Retinal pigment epithelial cell (primary cell): ENCODE measurements around the gene HOXC13.

Source experiments
- DNase-seq: peaks from one replicate; pipeline ENCODE4 v3.0.0-alpha.2; 2010; ENCODE audit warnings: low read depth
- H3K4me3 ChIP-seq: 2 replicates; pipeline ENCODE4 v1.5.1; 2011; ENCODE audit warnings: mild to moderate bottlenecking, low read length, control low read depth, moderate library complexity
- TF ChIP-seq, protein P1 (sequence below): conservative IDR thresholded peaks from 2 replicates; pipeline ENCODE4 v1.5.1; 2011; ENCODE audit warnings: low read depth, low read length, control low read depth, inconsistent platforms

The HOXC13 gene

DNA sequence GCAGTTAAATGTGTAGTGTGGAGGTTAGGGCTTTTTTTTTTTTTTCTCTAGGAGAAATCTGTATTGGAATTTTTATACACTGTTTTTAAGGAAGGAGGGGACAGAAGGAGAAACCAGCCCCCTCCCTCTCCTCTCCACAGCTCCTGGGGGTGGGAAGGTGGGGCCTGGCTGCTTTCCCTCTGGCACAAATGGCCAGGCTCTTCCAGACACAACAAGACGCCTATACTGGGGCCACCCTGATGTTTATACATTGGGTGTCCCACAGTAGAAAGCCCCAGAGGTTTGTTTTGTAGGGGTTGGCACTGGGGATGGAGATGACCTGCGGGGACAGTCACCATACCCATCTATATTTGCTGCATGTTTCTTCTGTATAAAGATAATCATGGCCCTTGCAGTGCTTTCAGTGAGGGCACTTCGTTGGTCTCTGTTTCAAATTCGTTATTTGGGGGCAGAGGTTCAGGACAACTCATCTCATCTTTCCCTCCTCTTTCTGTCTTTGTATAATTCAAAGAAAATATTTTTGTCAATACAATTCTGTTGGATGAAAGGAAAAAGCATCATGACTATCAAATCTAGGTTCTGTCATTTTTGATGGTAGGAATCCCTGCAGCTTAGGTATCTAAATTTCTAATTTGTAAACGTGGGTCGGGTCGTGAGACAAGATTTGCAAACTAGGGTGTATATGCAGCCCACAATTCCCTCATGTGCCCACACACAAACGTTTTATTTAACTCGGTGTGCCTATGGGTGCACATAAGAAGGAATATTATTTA is 38.4 kb downstream of the HOXC13 start:
- no peak overlapping the region for H3K4me3 ChIP-seq
- no peak for DNase-seq
- TF ChIP-seq, protein P1, sequence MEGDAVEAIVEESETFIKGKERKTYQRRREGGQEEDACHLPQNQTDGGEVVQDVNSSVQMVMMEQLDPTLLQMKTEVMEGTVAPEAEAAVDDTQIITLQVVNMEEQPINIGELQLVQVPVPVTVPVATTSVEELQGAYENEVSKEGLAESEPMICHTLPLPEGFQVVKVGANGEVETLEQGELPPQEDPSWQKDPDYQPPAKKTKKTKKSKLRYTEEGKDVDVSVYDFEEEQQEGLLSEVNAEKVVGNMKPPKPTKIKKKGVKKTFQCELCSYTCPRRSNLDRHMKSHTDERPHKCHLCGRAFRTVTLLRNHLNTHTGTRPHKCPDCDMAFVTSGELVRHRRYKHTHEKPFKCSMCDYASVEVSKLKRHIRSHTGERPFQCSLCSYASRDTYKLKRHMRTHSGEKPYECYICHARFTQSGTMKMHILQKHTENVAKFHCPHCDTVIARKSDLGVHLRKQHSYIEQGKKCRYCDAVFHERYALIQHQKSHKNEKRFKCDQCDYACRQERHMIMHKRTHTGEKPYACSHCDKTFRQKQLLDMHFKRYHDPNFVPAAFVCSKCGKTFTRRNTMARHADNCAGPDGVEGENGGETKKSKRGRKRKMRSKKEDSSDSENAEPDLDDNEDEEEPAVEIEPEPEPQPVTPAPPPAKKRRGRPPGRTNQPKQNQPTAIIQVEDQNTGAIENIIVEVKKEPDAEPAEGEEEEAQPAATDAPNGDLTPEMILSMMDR: no peak

DNA sequence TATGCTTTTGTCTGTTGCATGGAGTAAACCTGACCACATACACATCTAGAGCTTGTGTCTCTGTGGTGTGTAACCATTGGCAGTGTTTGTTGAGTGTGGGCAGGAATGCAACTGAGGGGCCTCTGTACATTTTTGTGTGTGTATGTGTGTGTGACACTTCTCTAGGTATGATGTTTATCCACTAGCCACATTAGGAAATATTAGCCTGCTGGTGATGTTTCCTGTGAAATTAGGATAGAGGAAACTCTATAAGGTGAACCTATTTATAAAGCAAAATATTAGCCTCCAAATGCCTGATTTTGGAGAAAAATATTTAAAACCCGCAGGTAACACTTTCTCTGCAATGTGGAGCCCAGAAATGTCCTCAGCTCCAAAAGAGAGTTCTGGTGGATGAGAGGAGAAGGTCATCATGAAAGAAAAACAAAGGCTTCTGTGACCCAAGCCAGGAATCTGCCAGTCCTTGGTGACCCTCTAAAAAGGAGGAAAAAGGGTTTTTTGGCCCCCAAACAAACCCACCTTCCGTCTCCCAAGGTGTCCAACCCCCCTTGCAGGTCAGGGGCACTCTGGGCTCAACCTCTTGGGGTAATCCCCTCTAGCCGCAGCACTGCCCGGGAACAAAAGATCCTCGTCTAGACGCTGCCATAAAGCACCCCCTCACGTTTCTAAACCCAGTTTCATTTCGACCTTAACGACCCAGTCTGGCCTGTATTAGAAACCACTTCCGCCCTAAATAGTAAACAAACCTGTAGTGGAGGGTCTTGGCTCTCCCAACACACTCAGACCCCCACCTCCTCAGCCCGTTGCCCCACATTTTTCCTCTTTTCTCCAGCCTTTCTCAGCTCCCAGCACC is 39.2 kb downstream of the HOXC13 start:
- TF ChIP-seq, protein P1: no peak
- no peak overlapping the region for H3K4me3 ChIP-seq

DNA sequence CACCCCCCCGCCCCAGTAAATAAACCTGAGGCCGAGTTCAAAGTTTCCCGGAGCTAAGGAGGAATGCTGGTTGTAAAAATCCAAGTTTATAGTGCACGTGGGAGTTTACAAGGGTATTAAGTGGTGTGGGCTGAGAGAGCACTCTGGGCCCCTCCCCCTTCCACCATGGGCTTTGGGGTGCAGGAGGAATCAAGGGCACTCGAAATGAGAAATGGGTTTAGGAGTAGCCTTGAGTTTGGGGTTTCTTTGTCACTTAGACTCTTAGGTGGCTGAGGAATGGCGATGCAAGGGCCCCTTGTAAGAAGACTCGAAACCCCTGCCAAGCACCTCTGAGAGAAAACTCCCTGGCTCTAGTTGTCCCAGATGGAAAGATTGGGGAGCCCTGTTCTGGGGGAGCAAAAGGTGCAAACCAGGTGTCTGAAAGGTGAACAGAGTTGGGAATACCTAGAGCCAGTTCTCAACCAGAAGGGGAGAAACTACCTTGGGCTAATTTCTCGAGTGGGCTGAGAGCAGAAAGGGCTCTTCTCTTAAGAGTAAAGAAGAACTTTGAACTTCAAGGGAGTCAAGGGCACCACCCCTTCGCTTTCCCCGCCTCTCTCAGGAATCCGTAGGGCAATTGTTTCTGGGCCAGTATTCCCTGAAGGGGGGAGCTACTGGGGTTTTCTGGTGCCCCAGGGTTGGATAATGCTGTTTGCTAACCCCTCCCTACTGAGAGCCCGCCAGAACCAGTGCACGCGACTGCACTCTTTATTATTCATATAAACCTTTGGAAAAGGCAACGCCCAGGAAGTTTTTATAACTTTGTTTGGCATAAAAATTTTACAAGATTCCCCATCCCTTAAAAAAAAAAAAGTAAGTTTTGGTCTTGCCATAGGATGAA is 40.1 kb downstream of the HOXC13 start:
- TF ChIP-seq, protein P1: no peak
- no peak overlapping the region for H3K4me3 ChIP-seq

More for the DNA sequence above, 39.2 kb downstream of the HOXC13 start:
- DNase-seq: no peak

DNA sequence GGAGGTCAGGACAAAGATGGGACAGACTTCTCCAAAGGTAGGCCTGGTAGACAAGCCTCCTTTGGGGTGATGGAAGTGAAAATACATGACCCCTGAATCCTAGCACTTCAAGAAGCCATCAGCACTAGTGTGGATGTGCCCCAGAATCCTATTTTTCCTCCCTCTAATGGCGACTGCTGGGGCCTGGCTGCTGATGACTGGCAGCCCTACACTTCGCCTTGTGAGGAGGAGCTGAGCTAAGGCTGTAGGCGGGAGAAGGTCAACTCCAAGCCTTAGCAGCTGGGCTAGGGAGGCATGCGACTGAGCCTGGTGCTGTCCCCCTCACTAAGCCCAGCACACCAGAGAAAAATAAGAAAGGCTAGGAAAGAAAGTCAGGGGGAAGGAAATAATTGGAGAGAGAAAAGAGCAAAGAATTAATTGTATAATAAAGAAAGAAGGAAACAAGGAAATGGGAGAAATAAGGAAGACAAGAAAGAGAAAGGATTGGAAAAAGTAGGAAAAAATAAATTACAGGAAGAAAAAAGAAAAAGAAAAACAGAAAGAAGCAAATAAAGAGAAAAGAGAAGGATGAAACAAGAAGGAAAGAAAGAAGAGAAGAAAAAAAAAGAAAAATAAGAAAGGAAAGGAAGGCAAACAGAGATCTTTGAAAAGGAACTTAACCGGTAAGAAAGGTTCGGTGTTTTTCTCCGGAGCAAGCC is 41.6 kb downstream of the HOXC13 start:
- H3K4me3 ChIP-seq: no peak overlapping the region
- TF ChIP-seq, protein P1: no peak
- no peak for DNase-seq

More for the DNA sequence above, 40.1 kb downstream of the HOXC13 start:
- DNase-seq: no peak

DNA sequence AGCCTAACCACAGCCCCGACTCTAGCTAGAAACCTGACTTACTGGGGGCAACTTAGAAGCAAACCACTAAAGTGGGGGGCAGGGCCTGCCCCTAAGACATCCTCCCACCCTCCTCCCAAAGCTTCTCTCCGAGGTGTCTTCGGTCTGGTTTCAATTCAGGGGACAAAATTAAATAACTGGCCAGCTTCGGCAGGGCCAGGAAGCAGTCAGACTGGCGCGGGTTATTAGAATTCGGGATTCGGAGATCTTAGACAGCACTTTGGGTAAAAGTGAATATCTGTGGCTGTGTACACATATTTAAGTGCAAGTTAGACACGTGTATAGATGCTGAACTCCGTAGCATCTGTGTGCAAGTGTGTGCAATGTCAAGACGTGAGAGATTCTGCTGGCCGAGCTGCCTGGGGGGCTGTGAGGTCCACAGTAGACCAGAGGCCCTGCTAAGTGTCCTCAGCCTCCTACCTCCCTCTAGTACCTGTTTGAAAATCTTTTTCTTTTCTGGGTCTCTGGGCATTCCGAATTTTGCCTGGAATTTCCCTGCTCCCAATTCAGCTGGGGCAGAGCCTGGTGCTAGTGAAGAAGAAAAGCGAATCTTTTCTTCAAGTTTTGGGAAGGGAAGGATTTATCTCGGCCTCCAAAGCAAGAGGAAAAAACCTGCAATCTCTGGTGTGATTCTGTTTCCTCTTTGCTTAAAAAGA is 42.3 kb downstream of the HOXC13 start:
- H3K4me3 ChIP-seq: no peak overlapping the region
- TF ChIP-seq, protein P1: no peak
- DNase-seq: no peak
